Measurements from ENCODE around the gene GABPB2. TPM values are rescaled to one million over a fixed set of nuclear protein-coding genes. Genes with fewer than 3 reads are reported as not detected.
A peak's percentile ranks its signal among the peaks of the same experiment; 100 is the strongest.
"Not testable (repeated sequence)": the region's sequence is repeated elsewhere in the genome, so short reads cannot be mapped to it uniquely, and the experiment has no call there.

The GABPB2 gene
- total RNA-seq, 1 donor from 2014 or later, result 6.4 TPM

DNA sequence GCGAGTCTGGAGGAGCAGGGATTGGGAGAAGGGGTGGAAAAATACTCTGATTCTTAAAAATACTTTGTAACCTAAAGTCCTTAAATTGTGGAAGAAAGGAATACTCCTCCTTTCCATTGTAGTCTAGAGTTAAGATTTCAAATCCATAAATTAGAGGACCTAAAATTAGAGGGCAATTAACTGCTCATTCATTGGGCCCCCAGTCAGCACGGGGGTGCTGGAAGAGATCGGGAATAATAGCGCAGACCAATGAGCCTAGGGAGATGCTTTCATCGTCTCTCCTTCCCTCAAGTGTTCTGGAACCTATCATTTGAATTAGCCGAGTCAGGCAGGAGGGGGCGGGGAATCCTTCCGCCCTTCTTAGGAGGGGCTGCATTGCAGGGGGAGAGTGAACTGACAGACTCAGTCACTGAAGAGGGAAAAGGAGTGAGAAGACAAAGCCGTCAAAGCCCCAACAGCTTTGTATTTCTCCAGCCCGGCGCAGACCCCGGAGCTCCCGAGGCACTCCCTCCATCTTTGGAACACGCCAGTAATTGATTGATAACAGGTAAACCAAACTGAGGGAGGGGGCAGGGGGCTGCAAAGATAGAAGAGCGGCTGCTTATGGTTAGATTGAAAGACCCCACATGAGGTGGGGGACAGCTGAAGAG, 10.4 kb upstream of the GABPB2 start, which contains the start of gene MLLT11:
MLLT11 (plus strand) TSS at position 391 of the 650 bp plus-strand sequence. CDS start 6,828 bp downstream, outside the sequence.
- DNase-seq (ENCODE audit: low read depth, low spot score), result no peak

DNA sequence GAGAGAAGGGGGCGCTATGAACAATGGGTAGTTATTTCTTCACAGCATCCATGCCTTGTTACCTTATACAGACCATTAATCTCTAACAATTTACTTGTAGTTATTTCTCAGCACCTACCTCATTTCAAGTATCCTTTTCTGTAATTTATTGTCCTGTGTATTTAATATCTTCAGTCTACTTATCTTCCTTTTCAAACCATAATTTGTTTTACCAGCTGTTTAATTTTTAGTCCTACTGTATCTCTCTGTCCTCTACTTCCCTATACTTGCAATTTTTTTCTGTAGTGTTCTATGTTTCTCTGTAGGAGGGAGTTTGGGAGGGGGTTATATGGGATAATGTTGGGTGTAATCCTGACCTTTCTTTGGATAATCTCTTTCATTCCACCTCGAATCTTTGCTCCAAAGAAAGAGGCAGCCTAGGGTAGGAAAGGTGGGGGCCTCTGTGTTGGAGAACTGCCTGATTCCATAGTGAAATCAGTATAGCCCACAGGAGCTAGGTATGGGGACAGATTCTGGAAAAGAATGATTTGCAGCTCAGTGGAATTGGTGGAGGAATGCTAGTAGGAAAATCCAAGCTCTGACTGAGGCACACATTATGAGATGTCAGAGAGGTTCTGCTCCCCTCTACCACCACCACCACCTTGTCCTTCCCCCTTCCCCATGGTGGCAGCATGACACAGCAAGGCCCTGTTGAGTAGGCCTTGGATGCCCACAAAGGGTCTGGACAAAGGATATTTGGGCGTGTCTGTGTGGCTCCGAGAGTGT, 9.7 kb upstream of the GABPB2 start:
- DNase-seq (ENCODE audit: low read depth, low spot score), result no peak

DNA sequence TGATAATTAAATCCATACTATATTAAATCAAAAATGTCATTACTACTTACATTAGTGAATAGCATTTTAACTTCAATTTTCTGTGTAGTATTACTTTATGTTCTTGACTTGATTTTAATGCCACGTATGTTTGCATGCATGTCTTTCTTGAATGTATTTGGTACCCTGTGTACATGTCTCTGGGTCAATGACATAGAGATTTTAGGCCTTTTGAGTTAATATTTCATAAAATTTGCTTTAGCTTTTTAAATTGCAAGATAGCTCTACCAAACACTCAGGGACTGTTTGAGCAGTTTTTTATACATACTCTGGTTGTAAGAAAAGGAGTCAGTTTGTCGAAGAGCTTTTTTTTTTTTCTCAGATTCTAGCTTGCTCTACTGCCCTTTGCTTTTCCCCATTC, 8.9 kb upstream of the GABPB2 start:
- no peak for DNase-seq (ENCODE audit: low read depth, low spot score)

DNA sequence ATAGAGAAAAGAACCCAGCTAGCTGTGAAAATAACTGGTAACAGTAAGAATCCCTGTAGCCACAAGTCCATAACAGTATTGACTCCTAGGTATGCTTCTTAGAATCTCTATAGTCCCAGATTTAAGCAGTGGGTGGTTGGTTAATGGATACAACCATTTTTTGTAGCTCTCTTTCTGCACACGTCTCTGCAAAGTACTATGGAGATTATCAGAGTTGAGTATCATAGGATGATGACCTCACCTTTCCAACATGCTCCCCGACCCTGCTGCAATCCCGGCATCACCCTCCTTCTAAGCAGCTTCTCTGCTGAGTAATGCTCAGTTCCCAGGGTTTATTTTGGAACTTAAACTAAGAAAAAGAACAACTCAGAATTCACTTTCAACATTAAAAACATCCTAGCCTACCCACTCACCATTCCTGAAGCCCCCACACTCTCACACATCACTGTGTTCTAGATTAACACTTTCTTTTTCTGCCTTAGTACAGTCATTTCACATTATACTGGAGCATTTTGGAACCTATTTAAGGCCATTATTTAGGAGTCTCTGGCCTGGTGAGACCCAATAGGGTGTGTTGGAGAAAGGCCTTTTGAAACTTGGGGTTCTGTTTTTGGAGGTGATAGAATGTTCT, 7.7 kb upstream of the GABPB2 start:
- DNase-seq (ENCODE audit: low read depth, low spot score), result no peak

DNA sequence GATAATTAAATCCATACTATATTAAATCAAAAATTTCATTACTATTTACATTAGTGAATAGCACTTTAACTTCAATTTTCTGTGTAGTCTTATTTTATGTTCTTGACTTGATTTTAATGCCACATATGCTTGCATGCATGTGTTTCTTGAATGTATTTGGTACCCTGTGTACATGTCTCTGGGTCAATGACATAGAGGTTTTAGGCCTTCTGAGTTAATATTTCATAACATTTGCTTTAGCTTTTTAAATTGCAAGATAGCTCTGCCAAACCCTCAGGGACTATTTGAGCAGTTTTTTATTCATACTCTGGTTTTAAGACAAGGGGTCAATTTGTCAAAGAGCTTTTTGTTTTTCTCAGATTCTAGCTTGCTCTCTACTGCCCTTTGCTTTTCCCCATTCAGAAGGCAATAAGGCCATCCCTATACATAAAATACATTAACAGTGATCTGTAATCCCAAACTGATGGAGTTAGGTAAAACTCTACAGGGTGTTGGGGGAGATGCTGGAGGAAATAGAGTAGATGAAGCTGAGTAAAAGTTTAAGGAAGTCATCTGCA, 5.4 kb upstream of the GABPB2 start:
- DNase-seq (ENCODE audit: low read depth, low spot score), result no peak

DNA sequence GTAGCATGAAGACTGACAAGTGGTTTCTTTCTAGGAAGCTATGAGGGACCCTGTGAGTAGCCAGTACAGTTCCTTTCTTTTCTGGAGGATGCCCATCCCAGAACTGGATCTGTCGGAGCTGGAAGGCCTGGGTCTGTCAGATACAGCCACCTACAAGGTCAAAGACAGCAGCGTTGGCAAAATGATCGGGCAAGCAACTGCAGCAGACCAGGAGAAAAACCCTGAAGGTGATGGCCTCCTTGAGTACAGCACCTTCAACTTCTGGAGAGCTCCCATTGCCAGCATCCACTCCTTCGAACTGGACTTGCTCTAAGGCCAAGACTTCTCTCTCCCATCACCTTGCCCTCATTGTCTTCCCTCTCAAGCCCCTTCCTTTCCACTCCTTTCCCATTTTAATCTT, 3.4 kb upstream of the GABPB2 start:
- no peak for DNase-seq (ENCODE audit: low read depth, low spot score)

DNA sequence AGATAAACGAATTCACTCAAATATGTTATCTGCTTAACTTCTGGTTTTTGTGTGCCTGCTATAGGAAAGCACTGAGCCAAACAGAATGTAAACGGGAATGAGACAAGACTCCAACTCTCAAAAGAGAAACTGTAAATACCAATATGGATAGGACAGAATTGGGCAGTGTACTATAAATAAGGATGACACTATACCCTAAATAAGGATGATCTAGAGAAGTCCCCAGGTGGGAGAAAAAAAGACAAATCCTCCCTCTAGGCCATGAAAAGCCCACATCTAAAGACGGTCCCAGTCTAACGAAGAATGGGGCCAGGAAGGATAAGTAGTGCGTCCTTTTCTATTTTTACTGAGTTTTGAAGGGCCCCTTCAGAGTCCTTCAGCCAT, 1.5 kb upstream of the GABPB2 start:
- DNase-seq (ENCODE audit: low read depth, low spot score), result no peak

DNA sequence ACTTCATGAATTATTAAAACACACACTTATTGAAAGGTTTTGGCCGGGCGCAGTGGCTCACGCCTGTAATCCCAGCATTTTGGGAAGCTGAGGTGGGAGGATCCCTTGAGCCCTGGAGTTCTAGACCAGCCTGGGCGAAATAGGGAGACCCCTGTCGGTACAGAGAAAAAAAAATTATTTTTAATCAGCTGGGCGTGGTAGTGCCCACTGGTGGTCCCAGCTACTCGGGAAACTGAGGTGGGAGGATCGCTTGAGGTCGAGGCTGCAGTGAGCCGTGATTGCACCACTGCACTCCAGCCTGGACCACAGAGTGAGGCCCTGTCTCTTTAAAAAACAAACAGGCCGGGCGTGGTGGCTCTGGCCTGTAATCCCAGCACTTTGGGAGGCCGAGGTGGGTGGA, 1.7 kb downstream of the GABPB2 start:
- no peak for DNase-seq (ENCODE audit: low read depth, low spot score)

DNA sequence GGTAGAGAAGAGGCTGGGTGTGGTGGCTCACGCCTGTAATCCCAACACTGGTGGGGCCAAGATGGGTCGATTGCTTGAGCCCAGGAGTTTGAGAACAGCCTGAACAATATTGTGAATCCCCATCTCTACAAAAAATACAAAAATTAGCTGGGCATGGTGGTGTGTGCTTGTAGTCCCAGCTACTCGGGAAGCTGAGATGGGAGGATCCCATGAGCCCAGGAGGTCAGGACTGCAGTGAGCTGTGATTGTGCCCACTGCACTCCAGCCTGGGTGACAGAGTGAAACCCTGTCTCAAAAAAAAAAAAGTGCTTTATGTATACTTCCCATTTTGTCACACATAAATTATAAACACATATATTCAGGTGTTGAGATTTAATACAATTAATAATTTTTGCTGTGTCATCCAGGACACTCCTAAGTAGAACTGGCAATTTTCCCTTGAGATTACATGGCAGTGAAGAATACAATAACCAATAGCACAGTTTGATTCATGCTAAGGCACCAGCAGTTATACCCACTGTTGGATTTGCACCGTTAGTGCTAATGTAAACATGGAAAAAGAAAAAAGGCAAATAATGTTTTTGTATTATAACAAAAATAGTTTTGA, 15.5 kb downstream of the GABPB2 start:
- no peak for DNase-seq (ENCODE audit: low read depth, low spot score)

DNA sequence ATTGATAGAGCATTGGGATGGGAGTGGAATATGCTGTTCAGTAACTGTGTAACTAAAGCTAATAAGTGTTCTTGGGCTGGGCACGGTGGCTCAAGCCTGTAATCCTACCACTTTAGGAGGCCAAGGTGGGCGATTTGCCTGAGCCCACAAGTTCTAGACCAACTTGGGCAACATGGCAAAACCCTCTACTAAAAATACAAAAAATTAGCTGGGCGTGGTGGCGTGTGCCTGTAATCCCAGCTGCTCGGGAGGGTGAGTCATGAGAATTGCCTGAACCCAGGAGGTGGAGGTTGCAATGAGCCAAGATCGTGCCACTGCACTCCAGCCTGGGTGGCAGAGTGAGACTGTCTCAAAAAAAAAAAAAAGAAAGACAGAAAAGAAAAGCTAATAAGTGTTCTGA, 26.9 kb downstream of the GABPB2 start:
- not testable (repeated sequence) for DNase-seq (ENCODE audit: low read depth, low spot score)

DNA sequence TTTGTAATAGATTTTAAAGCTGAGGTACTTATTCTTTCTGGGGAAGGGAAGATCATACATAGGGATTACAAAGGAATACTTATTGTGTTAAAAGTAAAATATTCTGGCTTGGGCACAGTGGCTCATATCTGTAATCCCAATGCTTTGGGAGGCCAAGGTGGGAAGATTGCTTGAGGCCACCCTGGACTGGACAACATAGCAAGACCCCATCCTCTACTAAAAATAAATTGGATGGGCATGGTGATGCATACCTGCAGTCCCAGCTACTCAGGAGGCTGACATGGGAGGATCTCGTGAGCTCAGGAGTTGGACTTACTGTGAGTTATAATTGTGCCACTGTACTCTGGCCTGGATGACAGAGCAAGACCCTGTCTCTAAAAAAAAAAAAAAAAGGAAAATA, 27.6 kb downstream of the GABPB2 start:
- no peak for DNase-seq (ENCODE audit: low read depth, low spot score)

DNA sequence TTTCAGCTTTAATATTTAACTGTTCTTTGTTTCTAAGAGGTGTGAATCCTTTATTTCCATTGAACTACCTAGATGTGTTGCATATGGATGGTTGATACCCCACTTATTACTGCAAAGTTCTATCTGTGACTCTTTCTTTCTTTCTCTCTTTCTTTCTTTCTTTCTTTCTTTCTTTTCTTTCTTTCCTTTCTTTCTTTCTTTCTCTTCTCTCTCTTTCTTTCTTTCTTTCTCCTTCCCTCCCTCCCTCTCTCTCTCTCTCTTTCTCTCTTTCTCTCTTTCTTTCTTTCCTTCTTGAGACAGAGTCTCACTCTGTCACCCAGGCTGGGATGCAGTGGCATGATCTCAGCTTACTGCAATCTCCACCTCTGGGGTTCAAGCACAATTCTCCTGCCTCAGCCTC, 34.1 kb downstream of the GABPB2 start:
- DNase-seq (ENCODE audit: low read depth, low spot score), result no peak

DNA sequence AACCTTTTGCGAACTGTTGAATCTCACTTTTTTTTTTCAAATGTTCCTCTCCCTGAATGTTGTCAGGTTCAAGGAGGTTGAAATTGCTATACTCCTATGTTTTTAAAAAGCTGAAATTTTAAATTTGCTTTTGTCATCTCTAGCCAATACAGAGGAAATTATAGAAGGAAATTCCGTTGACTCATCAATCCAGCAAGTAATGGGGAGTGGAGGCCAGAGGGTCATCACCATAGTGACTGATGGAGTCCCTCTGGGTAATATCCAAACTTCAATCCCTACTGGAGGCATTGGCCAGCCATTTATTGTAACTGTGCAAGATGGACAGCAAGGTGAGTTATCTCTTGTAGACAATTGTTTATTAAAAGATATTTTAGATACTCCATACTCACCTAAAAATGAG, 36.3 kb downstream of the GABPB2 start:
- DNase-seq (ENCODE audit: low read depth, low spot score), result peak; percentile 47

DNA sequence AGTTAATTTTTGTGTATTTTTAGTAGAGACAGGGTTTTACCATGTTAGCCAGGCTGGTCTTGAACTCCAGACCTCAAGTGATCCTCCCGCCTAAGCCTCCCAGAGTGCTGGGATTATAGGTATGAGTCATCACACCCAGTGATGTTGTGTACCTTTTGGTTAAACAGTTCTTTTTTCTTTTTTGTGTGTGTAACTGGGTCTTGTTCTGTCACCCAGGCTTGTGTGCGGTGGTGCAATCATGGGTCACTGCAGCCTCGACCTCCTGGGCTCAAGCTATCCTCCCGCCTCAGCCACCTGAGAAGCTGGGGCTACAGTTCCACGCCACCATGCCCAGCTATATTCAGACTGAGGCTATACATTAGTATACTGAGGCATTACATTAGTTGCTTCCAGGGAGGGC, 37.8 kb downstream of the GABPB2 start:
- no peak for DNase-seq (ENCODE audit: low read depth, low spot score)

DNA sequence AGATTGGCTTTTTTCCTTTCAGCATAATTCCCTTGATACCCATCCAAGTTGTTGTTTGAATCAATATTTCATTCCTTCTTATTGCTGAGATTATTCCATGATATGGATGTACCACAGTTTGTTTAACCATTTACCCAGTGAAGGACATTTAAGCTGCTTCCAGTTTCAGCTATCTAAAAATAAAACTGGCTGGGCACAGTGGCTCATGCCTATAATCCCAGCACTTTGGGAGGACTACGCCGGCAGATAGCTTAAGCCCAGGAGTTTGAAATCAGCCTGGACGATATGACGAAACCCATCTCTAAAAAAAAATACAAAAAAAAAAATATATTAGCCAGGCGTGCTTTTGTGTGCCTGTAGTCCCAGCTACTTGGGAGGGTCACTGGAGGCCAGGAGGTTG, 43.3 kb downstream of the GABPB2 start:
- no peak for DNase-seq (ENCODE audit: low read depth, low spot score)

DNA sequence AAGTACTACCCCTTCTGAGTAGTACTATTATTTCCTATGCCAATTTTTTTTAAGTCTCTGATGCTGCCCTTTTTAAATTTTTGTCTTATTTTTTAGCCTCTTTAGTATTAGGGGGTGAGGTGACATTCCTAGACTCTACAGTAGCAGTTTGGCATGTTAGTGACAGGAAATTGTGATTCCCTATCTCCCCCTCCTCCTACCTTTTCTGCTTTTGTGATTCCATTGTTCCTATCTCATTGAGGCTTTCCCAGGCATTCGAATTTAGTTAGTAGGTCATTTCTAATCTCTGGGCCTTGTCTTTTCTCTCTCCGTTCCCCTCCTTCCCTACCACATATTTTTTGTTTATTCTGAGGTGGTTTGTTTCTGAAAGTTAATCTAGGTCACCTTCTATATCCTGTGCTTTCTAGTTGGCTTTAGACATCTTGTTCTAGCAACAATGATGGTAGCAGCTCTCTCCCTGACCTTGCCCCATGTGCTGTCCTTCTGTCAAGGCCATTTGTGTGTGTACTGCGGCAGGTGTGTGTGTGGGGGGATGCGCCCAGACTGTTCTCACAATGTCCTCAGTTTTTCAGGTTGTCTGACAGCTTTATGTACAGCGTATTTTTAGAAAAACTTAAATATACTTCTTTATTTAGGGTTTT, 54.3 kb downstream of the GABPB2 start:
- DNase-seq (ENCODE audit: low read depth, low spot score), result no peak

DNA sequence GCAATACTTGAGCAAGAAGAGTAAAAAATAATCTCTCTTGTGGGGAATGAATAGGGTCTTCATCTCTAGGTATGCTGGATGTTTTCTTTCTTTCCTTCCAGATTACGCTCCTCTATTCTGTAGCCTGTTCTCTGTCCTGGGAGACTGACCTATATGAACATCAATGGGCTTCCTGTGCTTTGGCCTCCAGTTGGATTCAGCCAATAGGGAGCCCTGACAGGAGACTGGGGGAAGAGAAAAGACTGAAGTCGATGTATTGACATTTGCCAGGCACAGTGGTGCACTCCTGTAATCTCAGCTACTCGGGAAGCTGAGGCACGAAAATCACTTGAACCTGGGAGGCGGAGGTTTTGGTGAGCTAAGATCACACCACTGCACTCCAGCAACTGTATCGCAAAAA, 58.2 kb downstream of the GABPB2 start:
- no peak for DNase-seq (ENCODE audit: low read depth, low spot score)

DNA sequence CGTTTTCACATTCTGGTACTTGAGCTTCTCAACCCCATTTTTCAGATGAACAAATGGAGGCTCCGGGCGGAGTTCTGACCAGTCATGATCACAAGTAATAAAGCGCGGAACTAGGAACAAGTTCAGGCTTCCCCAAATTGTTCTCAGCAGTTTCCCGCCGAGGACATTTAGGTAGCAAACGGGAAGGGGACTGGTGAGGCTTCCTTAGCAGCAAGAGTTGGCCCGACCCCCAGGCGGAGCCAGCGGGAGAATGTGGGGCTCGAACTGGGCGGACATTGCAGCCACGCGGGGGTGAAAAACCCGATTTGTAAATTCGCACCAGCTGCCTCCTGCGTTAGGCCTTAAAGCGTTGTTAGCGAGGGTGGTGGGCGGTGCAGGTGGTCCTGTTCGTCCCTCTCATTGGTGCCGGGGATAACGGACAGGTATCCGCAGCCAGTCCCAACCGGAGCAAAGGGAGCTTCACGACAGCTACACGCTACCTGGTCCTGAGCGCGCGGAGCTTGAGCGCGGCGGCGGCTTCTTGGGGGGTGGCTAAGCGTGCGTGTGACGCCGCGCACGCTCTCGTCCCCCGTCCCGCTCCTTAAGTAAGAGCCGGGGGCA, 60.5 kb downstream of the GABPB2 start:
- DNase-seq (ENCODE audit: low read depth, low spot score), result peak; percentile 30

DNA sequence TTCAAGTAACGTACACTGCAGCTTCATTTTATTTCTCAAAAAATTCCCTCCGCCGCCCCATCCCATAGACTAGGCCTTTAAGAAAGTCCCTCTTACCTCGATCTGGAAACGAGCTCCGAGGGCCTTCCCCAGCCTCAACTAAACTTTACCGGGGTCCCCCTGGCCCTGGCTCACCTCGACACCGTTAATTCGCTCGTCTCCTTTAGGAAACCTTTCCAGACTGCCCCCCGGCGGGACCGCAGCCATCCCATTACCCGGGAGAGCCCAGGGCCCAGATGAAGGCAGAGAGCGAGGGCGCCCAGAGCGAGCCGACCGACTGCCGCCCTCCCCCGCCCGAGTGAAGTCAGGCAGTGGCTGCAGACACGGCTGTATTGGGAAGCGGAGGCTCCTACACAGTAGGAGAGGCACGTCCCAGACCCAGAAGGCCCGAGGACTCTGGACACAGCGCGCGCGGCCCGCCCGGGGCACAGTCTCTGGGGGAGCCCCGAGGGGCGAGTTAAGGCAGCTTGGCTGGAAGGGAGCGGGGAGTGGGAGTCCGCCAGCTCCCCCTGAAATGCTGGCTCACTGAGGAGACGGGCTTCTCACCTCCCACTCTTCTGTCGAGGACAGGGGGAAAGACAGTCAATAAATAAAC, 61.3 kb downstream of the GABPB2 start:
- no peak for DNase-seq (ENCODE audit: low read depth, low spot score)

DNA sequence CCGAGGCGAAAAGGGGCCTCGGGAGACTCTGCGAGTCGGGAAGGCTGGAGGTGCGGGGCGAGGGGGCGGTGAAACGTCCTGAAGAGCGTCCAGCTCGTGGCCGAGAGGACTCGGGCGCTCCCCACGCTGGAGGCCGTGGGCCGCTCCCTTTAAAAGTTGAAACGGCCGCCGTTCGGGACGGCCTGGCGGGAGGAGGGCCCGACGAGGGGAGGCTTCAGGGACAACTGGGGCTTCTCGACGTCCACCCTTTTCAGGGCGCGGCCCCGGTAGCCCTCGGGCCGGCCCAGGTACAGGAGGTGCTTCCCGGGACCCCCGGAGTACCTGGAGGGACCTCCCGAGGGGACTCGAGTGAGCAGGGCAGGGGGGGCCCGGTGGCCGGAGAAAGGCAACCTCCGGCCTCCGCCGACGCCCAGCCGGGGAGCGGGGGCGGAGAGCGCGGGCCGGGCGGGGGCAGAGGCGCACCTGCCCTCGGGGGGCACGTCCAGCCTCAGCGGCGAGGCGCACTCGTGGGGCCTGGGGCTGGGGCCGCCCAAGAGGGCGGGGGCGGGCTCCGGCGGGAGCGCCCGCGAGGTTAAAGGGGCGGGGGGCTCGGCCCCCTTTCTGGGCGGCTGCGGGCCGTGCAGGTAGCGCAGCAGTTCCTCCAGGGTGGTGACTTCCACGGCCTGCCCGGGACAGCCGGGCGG, 61.9 kb downstream of the GABPB2 start:
- no peak for DNase-seq (ENCODE audit: low read depth, low spot score)
